Left lung (tissue), 10 donors: ENCODE data around the gene NDEL1. TPM values are rescaled to one million over a fixed set of nuclear protein-coding genes. Genes with fewer than 3 reads are reported as not detected.

Experiments used
- ATAC-seq: fragments of 200-7000 bp; cut with Tn5 transposase; one replicate; pipeline ENCODE4 v1.9.1; 2020; ENCODE audit warnings: moderate library complexity
- DNase-seq, 4 donors: peaks; one replicate each; pipeline ENCODE4 v3.0.0-alpha.2; 2013 to 2020
- H3K27ac ChIP-seq, 2 donors: fragments of 200-600 bp; sonication (generic) in 1 of 2; one replicate each; pipeline versions ENCODE4 v1.5.0 to v1.8.0; 2020 to 2021
- H3K27me3 ChIP-seq, 2 donors: fragments of 200-600 bp; sonication (generic) in 1 of 2; one replicate each; pipeline versions ENCODE4 v1.5.0 to v1.8.0; 2020 to 2021
- H3K36me3 ChIP-seq, 2 donors: fragments of 200-600 bp; sonication (generic) in 1 of 2; one replicate each; pipeline versions ENCODE4 v1.5.0 to v1.8.0; 2020 to 2021
- H3K4me1 ChIP-seq, 2 donors: fragments of 200-600 bp; one replicate each; pipeline ENCODE4 v1.8.0; 2021
- H3K4me3 ChIP-seq, 2 donors: fragments of 200-600 bp; sonication (generic) in 1 of 2; one replicate each; pipeline versions ENCODE4 v1.5.0 to v1.8.0; 2020 to 2021; ENCODE audit warnings: mild to moderate bottlenecking in 1 of 2
- H3K9me3 ChIP-seq, 2 donors: fragments of 200-600 bp; sonication (generic) in 1 of 2; one replicate each; pipeline versions ENCODE4 v1.5.0 to v1.8.0; 2020 to 2021
- intact Hi-C, 2 donors: fragments of 100-400 bp; cut with DNase I; formaldehyde crosslinking; loops; one replicate each; pipeline versions ENCODE4 v1.11.2 to v1.14.2; 2022
- polyA plus RNA-seq, 6 donors: library from polyadenylated mRNA; unstranded; fragments of 120-200 nt; gene quantifications; one replicate each; pipeline ENCODE4 v1.2.1, GENCODE V29; 2013; ENCODE audit not compliant: insufficient read length in 6 of 6
- total RNA-seq, 2 donors: library from RNA; stranded (reverse); fragmentation: NEBNext Ultra II Directional; extraction: Animal tissue kit (Norgen Biotek cat#: 25700); gene quantifications; one replicate each; pipeline ENCODE4 v1.2.1, GENCODE V29; 2021
- TF ChIP-seq, protein P1 (sequence below), 2 donors: fragments of 200-600 bp; sonication (generic) in 1 of 2; IDR thresholded peaks; one replicate each; pipeline versions ENCODE4 v1.5.0 to v1.8.0; 2021; ENCODE audit warnings: antibody characterized with exemption in 2 of 2
- donor health status: DM: no; HTN: yes; CAD: no.
- donor health status: DM: no; HTN: no; CAD: no.

NDEL1 gene
- total and polyA plus RNA-seq, 8 donors, result 57.7 to 84.1 (median 71.0) TPM

DNA sequence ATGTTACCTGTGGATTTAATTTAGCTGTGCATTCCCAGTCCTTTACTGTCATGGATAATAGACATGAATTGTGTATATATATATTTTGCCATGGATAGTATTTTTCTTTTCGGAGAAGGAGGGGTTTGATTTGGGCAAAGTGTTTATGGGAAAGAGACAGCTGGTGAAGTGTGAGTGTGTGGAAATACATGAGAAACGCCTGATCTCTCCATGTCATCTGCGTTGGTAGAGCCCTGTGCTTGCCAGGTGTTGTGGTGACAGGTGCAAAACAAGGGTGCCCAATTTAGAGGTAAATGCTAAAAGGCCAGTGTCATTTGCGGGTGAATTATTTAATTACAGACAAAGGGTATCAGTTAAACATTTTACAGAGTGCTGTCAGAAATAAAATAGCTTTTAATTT, 23.4 kb downstream of the NDEL1 start:
- no peak overlapping the region for H3K4me3 ChIP-seq
- ATAC-seq (no peak), DNase-seq (no peak)
- no peak overlapping the region for H3K27ac ChIP-seq
- H3K4me1 ChIP-seq, result no peaks in the 10 kb centered on the region
- TF ChIP-seq, protein P1, sequence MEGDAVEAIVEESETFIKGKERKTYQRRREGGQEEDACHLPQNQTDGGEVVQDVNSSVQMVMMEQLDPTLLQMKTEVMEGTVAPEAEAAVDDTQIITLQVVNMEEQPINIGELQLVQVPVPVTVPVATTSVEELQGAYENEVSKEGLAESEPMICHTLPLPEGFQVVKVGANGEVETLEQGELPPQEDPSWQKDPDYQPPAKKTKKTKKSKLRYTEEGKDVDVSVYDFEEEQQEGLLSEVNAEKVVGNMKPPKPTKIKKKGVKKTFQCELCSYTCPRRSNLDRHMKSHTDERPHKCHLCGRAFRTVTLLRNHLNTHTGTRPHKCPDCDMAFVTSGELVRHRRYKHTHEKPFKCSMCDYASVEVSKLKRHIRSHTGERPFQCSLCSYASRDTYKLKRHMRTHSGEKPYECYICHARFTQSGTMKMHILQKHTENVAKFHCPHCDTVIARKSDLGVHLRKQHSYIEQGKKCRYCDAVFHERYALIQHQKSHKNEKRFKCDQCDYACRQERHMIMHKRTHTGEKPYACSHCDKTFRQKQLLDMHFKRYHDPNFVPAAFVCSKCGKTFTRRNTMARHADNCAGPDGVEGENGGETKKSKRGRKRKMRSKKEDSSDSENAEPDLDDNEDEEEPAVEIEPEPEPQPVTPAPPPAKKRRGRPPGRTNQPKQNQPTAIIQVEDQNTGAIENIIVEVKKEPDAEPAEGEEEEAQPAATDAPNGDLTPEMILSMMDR (IDR thresholded peaks at IDR 0.05), result no peak
- peaks cover 0 to 99% of the 10 kb centered on the region in 2 donors for H3K36me3 ChIP-seq
- intact Hi-C loops, result no loop called here
- no peaks in the 10 kb centered on the region for H3K27me3 ChIP-seq
- H3K9me3 ChIP-seq, result no peaks in the 10 kb centered on the region

DNA sequence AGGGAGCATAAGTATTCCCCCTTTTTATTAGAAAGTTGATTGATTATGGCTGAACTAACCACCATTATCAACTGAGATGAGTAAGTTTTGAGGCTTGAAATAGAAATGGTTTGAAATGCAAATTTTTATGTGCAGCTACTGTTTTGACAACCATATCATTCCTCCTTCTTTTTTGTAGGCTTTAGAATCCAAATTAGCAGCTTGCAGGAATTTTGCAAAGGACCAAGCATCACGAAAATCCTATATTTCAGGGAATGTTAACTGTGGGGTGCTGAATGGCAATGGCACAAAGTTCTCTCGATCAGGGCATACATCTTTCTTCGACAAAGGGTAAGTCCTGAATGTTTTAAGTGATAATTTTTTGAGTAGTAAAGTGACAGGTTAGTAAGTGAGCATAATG, 24.1 kb downstream of the NDEL1 start:
- peaks cover 0 to 100% of the 10 kb centered on the region in 2 donors for H3K36me3 ChIP-seq
- ATAC-seq (no peak), DNase-seq (no peak)
- intact Hi-C loops, result no loop called here
- H3K27ac ChIP-seq, result no peak overlapping the region
- no peak overlapping the region for H3K4me3 ChIP-seq
- H3K4me1 ChIP-seq, result no peaks in the 10 kb centered on the region
- TF ChIP-seq, protein P1 (IDR thresholded peaks at IDR 0.05), result no peak
- H3K9me3 ChIP-seq, result no peaks in the 10 kb centered on the region
- H3K27me3 ChIP-seq, result no peaks in the 10 kb centered on the region

DNA sequence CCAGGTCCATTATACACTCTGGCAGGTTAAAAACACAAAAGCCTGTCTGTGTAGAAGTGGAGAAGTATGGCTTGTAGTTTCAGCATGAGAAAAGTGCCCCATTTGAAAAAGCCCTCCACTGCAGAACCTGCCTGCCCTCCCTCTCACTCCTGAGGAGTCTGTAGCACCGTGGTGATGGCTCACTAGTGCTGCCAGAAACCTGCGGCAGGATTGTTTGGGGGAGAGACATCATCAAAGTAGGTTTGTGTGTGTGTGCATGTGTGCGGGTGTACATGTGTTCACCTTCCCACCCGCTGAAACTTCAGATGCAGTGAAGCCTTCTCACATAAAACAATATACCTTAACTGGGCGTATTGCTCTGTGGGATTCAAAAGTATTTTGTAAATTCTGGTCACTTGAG, 26.9 kb downstream of the NDEL1 start:
- Histone ChIP-seq H3K27ac (no peak overlapping the region), H3K27me3 (no peaks in the 10 kb centered on the region), H3K9me3 (no peaks in the 10 kb centered on the region), H3K4me1 (peaks cover 0 to 5% of the 10 kb centered on the region in 2 donors), H3K36me3 (peaks cover 0 to 96% of the 10 kb centered on the region in 2 donors), H3K4me3 (no peak overlapping the region)
- no peak for ATAC-seq
- intact Hi-C loops, result no loop called here
- no peak for DNase-seq
- TF ChIP-seq, protein P1 (IDR thresholded peaks at IDR 0.05), result no peak

DNA sequence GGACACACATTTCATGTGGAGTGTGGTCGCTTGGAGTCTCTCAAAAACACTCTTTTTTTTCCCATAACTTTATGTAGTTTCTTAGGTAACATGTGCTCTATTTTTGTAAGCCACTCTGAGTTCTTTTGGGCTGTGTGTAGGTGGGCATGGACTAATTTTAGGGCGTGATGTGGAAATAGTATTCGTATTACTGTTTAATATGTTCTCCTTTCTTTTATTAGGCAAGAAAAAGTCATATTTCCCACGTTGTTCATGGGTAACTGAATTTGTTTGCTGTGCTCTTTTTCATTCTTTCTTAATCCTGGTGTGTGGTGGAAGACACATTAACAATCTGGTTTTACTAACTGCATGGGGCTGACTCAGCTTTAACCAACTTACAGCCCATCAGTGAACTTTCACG, 27.4 kb downstream of the NDEL1 start:
- no peak for DNase-seq
- peaks cover 0 to 5% of the 10 kb centered on the region in 2 donors for H3K4me1 ChIP-seq
- no peaks in the 10 kb centered on the region for H3K27me3 ChIP-seq
- ATAC-seq, result no peak
- peaks cover 0 to 96% of the 10 kb centered on the region in 2 donors for H3K36me3 ChIP-seq
- H3K9me3 ChIP-seq, result no peaks in the 10 kb centered on the region
- H3K27ac ChIP-seq, result no peak overlapping the region
- TF ChIP-seq, protein P1 (IDR thresholded peaks at IDR 0.05), result no peak
- intact Hi-C loops, result no loop called here
- no peak overlapping the region for H3K4me3 ChIP-seq

DNA sequence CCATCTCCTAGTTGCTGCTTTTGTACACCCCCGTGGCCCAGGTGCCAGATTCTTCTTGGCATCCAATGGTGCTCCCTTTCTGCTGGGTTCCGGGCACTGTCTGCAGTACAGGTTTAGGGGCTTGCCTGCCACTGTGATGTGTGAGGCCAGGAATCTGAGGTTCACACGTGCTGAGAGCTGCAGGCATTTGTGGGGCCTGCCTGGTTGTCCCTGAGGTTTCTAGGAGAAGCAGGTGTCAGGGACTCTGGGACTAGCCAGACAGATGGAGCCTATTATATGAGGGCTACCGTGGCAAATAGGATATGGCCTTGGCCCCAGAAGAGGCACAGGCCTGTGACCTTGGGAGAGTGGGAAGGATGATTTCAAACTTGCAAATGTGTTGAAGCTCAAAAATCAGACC, 29.3 kb downstream of the NDEL1 start:
- Histone ChIP-seq H3K4me3 (no peak overlapping the region), H3K36me3 (peaks cover 0 to 96% of the 10 kb centered on the region in 2 donors), H3K4me1 (peaks cover 0 to 5% of the 10 kb centered on the region in 2 donors), H3K27ac (no peak overlapping the region), H3K9me3 (no peaks in the 10 kb centered on the region), H3K27me3 (no peaks in the 10 kb centered on the region)
- ATAC-seq (no peak), DNase-seq (no peak)
- TF ChIP-seq, protein P1 (IDR thresholded peaks at IDR 0.05), result no peak
- intact Hi-C loops, result no loop called here
